GM18861 (cell line): Measurements from ENCODE around the gene RBL1.
"Not testable (repeated sequence)": the region's sequence is repeated elsewhere in the genome, so short reads cannot be mapped to it uniquely, and the experiment has no call there.

ENCODE experiments used
- ATAC-seq: cut with Tn5 transposase; IDR thresholded peaks from one replicate; pipeline ENCODE4 v1.9.1; 2021; ENCODE audit not compliant: unreplicated experiment

Gene RBL1, protein sequence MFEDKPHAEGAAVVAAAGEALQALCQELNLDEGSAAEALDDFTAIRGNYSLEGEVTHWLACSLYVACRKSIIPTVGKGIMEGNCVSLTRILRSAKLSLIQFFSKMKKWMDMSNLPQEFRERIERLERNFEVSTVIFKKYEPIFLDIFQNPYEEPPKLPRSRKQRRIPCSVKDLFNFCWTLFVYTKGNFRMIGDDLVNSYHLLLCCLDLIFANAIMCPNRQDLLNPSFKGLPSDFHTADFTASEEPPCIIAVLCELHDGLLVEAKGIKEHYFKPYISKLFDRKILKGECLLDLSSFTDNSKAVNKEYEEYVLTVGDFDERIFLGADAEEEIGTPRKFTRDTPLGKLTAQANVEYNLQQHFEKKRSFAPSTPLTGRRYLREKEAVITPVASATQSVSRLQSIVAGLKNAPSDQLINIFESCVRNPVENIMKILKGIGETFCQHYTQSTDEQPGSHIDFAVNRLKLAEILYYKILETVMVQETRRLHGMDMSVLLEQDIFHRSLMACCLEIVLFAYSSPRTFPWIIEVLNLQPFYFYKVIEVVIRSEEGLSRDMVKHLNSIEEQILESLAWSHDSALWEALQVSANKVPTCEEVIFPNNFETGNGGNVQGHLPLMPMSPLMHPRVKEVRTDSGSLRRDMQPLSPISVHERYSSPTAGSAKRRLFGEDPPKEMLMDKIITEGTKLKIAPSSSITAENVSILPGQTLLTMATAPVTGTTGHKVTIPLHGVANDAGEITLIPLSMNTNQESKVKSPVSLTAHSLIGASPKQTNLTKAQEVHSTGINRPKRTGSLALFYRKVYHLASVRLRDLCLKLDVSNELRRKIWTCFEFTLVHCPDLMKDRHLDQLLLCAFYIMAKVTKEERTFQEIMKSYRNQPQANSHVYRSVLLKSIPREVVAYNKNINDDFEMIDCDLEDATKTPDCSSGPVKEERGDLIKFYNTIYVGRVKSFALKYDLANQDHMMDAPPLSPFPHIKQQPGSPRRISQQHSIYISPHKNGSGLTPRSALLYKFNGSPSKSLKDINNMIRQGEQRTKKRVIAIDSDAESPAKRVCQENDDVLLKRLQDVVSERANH

DNA sequence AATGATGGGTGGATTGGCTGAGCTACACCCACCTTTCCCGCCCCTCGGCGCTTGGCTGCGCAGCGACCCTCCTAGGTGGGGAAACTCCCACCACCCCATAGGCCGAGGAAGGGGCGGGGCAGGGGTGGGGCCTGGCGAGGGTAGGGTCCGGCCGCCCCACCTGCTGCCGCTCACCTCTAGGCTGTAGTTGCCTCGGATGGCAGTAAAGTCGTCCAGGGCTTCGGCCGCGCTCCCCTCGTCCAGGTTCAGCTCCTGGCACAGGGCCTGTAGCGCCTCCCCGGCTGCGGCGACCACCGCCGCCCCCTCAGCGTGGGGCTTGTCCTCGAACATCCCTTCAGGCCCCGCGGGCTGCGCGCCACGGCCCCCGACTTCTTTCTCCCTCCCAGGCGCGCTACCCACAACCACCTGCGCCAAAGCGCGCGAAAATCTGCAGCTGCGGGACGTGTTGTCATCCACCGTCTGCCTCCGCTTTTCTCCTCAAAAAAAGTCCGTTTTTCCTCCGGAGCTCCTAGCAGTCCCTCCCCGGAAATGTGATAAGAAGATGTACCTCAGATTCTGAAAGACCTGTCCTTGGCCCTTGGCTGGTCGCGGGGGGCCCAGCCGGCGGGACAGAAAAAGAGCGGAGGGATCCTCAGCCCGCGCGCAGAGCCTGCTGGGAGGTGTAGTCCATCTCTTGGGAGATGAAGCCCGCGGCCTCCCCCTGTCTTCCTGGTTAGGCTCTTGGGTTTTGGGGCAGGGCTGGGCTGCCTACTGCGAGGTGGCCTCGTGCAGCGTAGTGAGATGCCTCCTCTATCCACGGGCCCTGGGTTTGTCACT, at the start of gene RBL1:
RBL1 (minus strand) TSS at position 399 of the 816 bp plus-strand sequence; CDS start at position 330, 69 bp downstream.
- peak; percentile 61 for ATAC-seq

DNA sequence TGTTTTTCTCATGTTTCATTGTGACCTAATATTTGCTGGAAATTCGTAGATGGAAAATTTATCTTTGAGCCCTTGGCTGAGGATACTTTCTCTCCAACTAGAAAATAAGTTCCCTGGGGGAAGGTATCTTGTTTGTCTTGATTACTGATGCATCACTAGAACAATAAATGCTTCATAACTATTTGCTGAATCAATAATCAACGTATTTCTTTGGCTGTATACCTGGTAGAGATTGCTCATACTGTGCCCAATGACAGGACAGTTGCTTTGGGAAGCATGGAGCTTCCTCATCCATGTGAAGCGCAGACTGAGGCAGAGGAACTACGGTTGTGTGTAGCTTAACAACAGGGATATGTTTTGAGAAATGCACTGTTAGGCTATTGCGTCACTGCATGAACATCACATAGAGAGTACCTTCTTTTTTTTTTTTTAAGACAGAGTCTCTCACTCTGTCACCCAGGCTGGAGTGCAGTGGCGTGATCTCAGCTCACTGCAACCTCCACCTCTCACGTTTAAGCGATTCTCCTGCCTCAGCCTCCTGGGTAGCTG, 49.1 kb upstream of the RBL1 start:
- no peak for ATAC-seq

- ATAC-seq = no peak
Measured at GRCh38 chr20:37142708-37143107, 46.9 kb upstream of the RBL1 start.

DNA sequence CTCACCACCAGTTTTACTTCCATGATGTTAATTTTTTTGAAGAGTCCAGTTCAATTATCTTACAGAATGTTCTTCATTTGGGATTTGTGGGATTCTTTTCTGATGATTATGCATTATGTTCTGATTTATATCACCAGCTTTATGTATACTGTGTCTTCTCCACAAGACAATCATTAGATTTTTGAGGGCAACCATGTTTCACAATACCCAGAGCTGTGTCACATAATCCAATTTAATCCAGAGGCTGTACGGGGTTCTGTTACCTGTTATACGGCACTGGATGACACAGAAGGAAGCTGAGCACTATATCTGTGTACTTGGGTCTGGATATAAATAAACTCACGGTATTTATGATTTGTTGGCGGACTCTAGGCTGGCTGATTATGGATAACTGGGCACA, 41.8 kb upstream of the RBL1 start:
- no peak for ATAC-seq

- ATAC-seq = no peak
Measured at GRCh38 chr20:37133952-37134351, 38.2 kb upstream of the RBL1 start.

DNA sequence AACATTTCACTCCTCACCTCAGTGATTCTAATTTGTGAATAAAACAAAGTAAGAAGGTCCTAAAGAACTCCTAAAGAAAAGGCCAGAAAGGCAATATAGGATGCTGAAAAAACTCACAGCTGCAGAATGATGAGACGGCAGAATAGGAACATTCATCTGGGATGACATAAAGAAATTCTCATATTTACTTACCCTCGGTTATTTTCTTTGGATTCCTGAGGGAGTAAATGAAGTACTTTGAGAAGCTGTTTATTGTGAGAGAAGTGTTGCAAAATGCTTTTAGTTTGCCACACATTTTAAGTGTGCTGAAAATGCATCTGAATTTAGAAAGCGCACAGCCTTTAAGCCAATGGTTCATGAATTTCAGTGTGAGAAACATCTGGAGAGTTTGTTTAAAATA, 35.7 kb upstream of the RBL1 start:
- ATAC-seq = no peak

GRCh38 chr20:37128803-37129202, 33.0 kb upstream of the RBL1 start:
- no peak for ATAC-seq

DNA sequence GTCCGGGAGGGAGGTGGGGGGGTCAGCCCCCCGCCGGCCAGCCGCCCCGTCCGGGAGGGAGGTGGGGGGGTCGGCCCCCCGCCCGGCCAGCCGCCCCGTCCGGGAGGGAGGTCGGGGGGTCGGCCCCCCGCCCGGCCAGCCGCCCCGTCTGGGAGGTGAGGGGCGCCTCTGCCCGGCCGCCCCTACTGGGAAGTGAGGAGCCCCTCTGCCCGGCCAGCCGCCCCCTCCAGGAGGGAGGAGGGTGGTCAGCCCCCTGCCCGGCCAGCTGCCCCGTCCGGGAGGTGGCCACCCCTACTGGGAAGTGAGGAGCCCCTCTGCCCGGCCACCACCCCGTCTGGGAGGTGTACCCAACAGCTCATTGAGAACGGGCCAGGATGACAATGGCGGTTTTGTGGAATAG, 30.5 kb upstream of the RBL1 start:
- not testable (repeated sequence) for ATAC-seq

DNA sequence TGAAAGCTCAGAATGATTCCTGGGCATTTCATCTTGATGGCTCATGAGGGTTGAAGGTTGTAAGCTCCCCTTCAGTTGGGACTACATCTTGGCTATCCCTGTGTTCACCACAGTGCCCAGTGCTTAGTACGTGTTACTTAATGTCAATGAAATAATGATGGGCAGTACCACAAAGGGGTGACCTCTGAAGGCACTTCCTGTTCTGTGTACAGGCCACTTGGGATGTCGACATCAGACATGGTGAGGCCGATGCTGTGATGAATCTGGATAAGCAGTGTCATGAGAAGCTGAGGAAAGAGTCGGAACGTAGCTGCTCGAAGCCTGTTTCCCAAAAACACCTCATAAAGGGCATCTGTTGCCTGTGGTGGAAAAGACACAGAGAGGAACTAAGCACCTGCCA, 27.6 kb upstream of the RBL1 start:
- ATAC-seq = no peak

GRCh38 chr20:37120497-37120896, 24.7 kb upstream of the RBL1 start:
- ATAC-seq = no peak

GRCh38 chr20:37119356-37120036, 23.7 kb upstream of the RBL1 start:
- ATAC-seq = no peak

GRCh38 chr20:37114012-37114411, 18.2 kb upstream of the RBL1 start:
- no peak for ATAC-seq

GRCh38 chr20:37111926-37112455, 16.2 kb upstream of the RBL1 start:
- ATAC-seq = no peak

DNA sequence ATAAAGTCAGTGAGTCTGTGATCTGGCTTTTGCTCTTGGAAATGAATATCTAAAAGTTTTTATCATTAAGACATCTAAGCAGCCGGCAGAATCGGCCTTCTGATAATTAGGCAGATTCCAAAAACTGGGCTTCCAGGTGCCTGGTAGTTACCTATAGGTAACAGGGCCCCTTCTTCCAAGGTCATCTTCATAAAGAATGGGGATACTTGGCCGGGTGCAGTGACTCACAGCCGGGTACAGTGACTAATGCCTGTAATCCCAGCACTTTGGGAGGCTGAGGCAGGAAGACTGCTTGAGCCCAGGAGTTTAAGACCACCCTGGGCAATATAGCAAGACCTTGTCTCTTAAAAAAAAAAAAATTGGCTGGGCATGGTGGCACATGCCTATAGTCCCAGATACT, 12.9 kb upstream of the RBL1 start:
- ATAC-seq = no peak

DNA sequence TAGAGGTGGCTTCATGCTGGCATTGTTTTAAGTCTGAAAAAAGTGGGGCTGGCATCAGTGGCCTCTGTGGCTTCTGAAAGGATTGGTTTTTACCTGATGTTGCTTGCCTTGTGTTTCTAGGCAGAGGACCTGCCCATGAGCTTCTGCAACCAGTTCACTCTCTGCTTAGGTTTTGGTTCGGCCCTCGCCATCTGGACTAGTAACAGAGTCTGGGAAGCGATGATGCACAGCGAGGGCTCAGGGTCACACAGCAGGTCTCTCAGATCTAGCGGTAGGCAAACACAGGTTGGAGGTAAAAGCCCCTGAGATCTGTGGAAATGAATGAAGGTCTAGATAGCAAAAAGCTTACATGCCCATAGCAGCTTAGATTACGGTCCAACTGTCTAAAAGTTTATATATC, 6.8 kb upstream of the RBL1 start:
- ATAC-seq = no peak

DNA sequence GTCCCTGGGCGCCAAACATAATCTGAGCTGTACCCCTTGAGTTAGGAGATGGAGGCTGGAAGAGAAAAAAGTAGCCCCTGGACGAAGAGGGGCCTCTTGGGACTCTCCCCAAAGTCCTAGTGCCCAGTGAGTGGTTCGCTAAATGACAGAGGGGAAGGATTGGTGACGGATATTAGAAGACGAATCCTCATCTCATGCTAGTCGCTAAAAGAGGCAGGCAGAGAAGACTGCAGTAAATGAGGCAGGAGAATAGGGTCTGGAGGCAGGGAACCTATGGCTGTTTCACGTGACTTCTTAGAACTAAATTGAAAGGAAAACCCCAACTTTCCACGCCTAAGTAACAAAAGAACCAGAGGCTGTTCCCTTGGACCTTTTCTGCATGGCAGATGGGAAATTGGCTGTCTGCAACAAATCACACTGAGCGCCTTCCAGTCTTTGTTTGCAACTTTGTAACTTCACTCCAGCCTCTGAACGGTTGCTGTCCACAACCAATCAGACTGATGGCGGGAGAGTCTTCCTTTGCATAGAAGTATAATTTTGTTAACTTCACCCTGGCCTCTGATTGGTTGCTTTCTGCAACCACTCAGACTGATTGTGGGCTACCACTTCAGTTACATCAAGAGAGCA, 731 bp upstream of the RBL1 start:
- no peak for ATAC-seq

GRCh38 chr20:37095108-37095598, 644 bp downstream of the RBL1 start:
- peak; percentile 11 for ATAC-seq

- ATAC-seq = no peak
Measured at GRCh38 chr20:37090407-37090806, 5.4 kb downstream of the RBL1 start.

GRCh38 chr20:37081717-37082289, 14.0 kb downstream of the RBL1 start:
- ATAC-seq = no peak
